ENCODE data around the gene PNLIPRP2. TPM values are rescaled to one million over a fixed set of nuclear protein-coding genes. Genes with fewer than 3 reads are reported as not detected.

The PNLIPRP2 gene
- polyA plus RNA-seq, 1 of the 3 experiments (the other 2 are of a cell fraction) = not detected

GRCh38 chr10:116596062-116596461 is 24.7 kb upstream of the PNLIPRP2 start:
- Histone ChIP-seq H3K9me2 (no peaks in the 10 kb centered on the region), H3K4me1 (ENCODE audit: control insufficient read depth in 1 of 2, insufficient read depth in 2 of 2, low read depth in 1 of 2, low read length in 1 of 2) (no peaks in the 10 kb centered on the region), H2AFZ (ENCODE audit: low read depth) (no peak overlapping the region), H3K4me2 (no peak overlapping the region), H3K27me3 (ENCODE audit: insufficient read depth) (no peaks in the 10 kb centered on the region), H3K9ac (no peak overlapping the region), H3K9me3 (no peaks in the 10 kb centered on the region), H4K20me1 (ENCODE audit: insufficient read depth) (no peaks in the 10 kb centered on the region), H3K79me2 (ENCODE audit: insufficient read depth) (no peaks in the 10 kb centered on the region), H3F3A (replicated peaks; ENCODE audit: insufficient read depth) (no peaks in the 10 kb centered on the region), H3K36me3 (replicated peaks in 1 of 2; ENCODE audit: control insufficient read depth in 1 of 2, insufficient read depth in 2 of 2, low read length in 1 of 2) (no peaks in the 10 kb centered on the region), H3K4me3 (ENCODE audit: low read depth in 2 of 2, low read length in 1 of 2) (no peak overlapping the region), H3K27ac (ENCODE audit: low read depth in 2 of 2, low read length in 1 of 2) (no peak overlapping the region)
- WGBS (ENCODE audit: low lambda C conversion rate) = 13% methylated on average over 2 of the region's 2 CpGs
- ChIA-PET POLR2A (no interaction called here), CTCF (interaction anchor here (2.1 kb wide), 1 partner anchor 31 kb away, joined by 8 read pairs; no protein-coding TSS in a partner anchor)
- DNase-seq = no peak
- TF ChIP-seq FOXJ3 (CRISPR knock-in tag; IDR thresholded peaks at IDR 0.05) (no peak), REST (IDR thresholded peaks at IDR 0.05; ENCODE audit: low read depth, low read length) (no peak), FOXM1 (IDR thresholded peaks at IDR 0.05; ENCODE audit: low read depth) (no peak), PBX3 (IDR thresholded peaks at IDR 0.05) (no peak), USF1 (IDR thresholded peaks at IDR 0.05; ENCODE audit: borderline replicate concordance, low read depth) (no peak), TCF12 (IDR thresholded peaks at IDR 0.05) (no peak), RAD21 (IDR thresholded peaks at IDR 0.05; ENCODE audit: low read length) (no peak), SIN3A (IDR thresholded peaks at IDR 0.05; ENCODE audit: borderline replicate concordance, low read depth, low read length) (no peak), JUND (IDR thresholded peaks at IDR 0.05) (no peak)

GRCh38 chr10:116597543-116597942 is 23.2 kb upstream of the PNLIPRP2 start:
- no peak for DNase-seq
- no peaks in the 10 kb centered on the region for H4K20me1 ChIP-seq (ENCODE audit: insufficient read depth)
- no peaks in the 10 kb centered on the region for H3K9me3 ChIP-seq
- no peaks in the 10 kb centered on the region for H3K36me3 ChIP-seq (replicated peaks in 1 of 2; ENCODE audit: control insufficient read depth in 1 of 2, insufficient read depth in 2 of 2, low read length in 1 of 2)
- no peak overlapping the region for H3K4me3 ChIP-seq (ENCODE audit: low read depth in 2 of 2, low read length in 1 of 2)
- no peak overlapping the region for H3K4me2 ChIP-seq
- 20% methylated on average over 3 of the region's 5 CpGs for WGBS (ENCODE audit: low lambda C conversion rate)
- no peak overlapping the region for H3K27ac ChIP-seq (ENCODE audit: low read depth in 2 of 2, low read length in 1 of 2)
- H3K9me2 ChIP-seq = no peaks in the 10 kb centered on the region
- H3K79me2 ChIP-seq (ENCODE audit: insufficient read depth) = no peaks in the 10 kb centered on the region
- POLR2A ChIA-PET = no interaction called here
- H2AFZ ChIP-seq (ENCODE audit: low read depth) = no peak overlapping the region
- H3K27me3 ChIP-seq (ENCODE audit: insufficient read depth) = no peaks in the 10 kb centered on the region
- CTCF ChIA-PET = interaction anchor here (0.9 to 1.2 kb wide), 3 partner anchors 14 to 579 kb away, joined by 3 to 4 read pairs (median 4); no protein-coding TSS in a partner anchor
- no peaks in the 10 kb centered on the region for H3K4me1 ChIP-seq (ENCODE audit: control insufficient read depth in 1 of 2, insufficient read depth in 2 of 2, low read depth in 1 of 2, low read length in 1 of 2)
- no peaks in the 10 kb centered on the region for H3F3A ChIP-seq (replicated peaks; ENCODE audit: insufficient read depth)
- no peak overlapping the region for H3K9ac ChIP-seq
- TF ChIP-seq RCOR1 (IDR thresholded peaks at IDR 0.05; ENCODE audit: low read length) (no peak), MAX (IDR thresholded peaks at IDR 0.05; ENCODE audit: low read depth) (no peak), GABPA (IDR thresholded peaks at IDR 0.05; ENCODE audit: low read depth) (no peak), CTCF (IDR thresholded peaks at IDR 0.05) (no peak), JUND (IDR thresholded peaks at IDR 0.05) (no peak), TCF12 (IDR thresholded peaks at IDR 0.05) (no peak), NFIC (IDR thresholded peaks at IDR 0.05; ENCODE audit: borderline replicate concordance) (no peak), RAD21 (IDR thresholded peaks at IDR 0.05; ENCODE audit: low read length) (no peak), TEAD4 (IDR thresholded peaks at IDR 0.05; ENCODE audit: borderline replicate concordance, insufficient read depth) (no peak), SMC3 (IDR thresholded peaks at IDR 0.05; ENCODE audit: low read depth, low read length) (no peak), USF1 (IDR thresholded peaks at IDR 0.05; ENCODE audit: borderline replicate concordance, low read depth) (no peak), USF2 (IDR thresholded peaks at IDR 0.05; ENCODE audit: borderline replicate concordance, low read depth, low read length) (no peak), ELF1 (IDR thresholded peaks at IDR 0.05) (no peak), GATA2 (CRISPR knock-in tag; IDR thresholded peaks at IDR 0.05) (no peak), RXRA (IDR thresholded peaks at IDR 0.05; ENCODE audit: borderline replicate concordance, low read depth) (no peak)
